Tibial artery (tissue), 4 donors: Measurements from ENCODE around the gene GRIN3B.

Source experiments
- DNase-seq, 2 donors: peaks; one replicate each; pipeline ENCODE4 v3.0.0-alpha.2; 2019
- H3K27ac ChIP-seq, 2 donors: fragments of 200-600 bp; sonication (generic) in 1 of 2; 1 replicate in 1 of 2; 2 replicates in 1 of 2; pipeline ENCODE4 v1.5.1; 2018 to 2019; ENCODE audit warnings: mild to moderate bottlenecking in 1 of 2
- H3K27me3 ChIP-seq, 2 donors: fragments of 200-600 bp; sonication (generic) in 1 of 2; one replicate each; pipeline versions ENCODE4 v1.5.1 to v1.6.0; 2016 to 2019
- H3K36me3 ChIP-seq, 3 donors: fragments of 200-600 bp; sonication (generic) in 2 of 3; one replicate each; pipeline ENCODE4 v1.5.1; 2016 to 2019; ENCODE audit warnings: mild to moderate bottlenecking in 2 of 3
- H3K4me1 ChIP-seq, 4 donors: fragments of 200-600 bp; sonication (generic) in 2 of 4; 1 replicate in 3 of 4; 2 replicates in 1 of 4; pipeline ENCODE4 v1.5.1; 2016 to 2019
- H3K4me3 ChIP-seq, 2 donors: fragments of 200-600 bp; sonication (generic) in 1 of 2; 1 replicate in 1 of 2; 2 replicates in 1 of 2; pipeline ENCODE4 v1.5.1; 2018 to 2019; ENCODE audit warnings: mild to moderate bottlenecking in 2 of 2
- H3K9me3 ChIP-seq, 3 donors: fragments of 200-600 bp; sonication (generic) in 1 of 3; one replicate each; pipeline ENCODE4 v1.5.1; 2016 to 2019
- CTCF ChIP-seq, 2 experiments: fragments of 200-600 bp in 1 of 2; fragments of 450-650 bp in 1 of 2; IDR thresholded peaks; one replicate each; pipeline ENCODE4 v1.5.1; 2017 to 2019; ENCODE audit warnings: antibody characterized with exemption in 2 of 2, mild to moderate bottlenecking in 1 of 2, moderate library complexity in 1 of 2
- intact Hi-C: fragments of 100-400 bp; cut with DNase I; formaldehyde crosslinking; loops from one replicate; pipeline ENCODE4 v1.15.0; 2023; ENCODE audit warnings: low total_unique reads

Gene GRIN3B

GRCh38 chr19:988081-988480 lies 12.1 kb upstream of the GRIN3B start:
- H3K36me3 ChIP-seq, result peaks cover 32 to 67% (median 55%) of the 10 kb centered on the region in 3 donors
- peaks cover 0 to 9% of the 10 kb centered on the region in 2 donors for H3K27me3 ChIP-seq
- H3K9me3 ChIP-seq, result no peaks in the 10 kb centered on the region
- intact Hi-C loops, result loop anchor here (10.0 kb wide), 1 partner anchor 133 kb away; the partner anchor contains the start of genes CFD and ELANE
- H3K4me1 ChIP-seq, result peaks cover 0 to 22% (median 14%) of the 10 kb centered on the region in 4 donors
- TF ChIP-seq CTCF (IDR thresholded peaks at IDR 0.05), result no peak
- H3K27ac ChIP-seq, result no peak overlapping the region
- no peak for DNase-seq
- H3K4me3 ChIP-seq, result no peak overlapping the region

DNA sequence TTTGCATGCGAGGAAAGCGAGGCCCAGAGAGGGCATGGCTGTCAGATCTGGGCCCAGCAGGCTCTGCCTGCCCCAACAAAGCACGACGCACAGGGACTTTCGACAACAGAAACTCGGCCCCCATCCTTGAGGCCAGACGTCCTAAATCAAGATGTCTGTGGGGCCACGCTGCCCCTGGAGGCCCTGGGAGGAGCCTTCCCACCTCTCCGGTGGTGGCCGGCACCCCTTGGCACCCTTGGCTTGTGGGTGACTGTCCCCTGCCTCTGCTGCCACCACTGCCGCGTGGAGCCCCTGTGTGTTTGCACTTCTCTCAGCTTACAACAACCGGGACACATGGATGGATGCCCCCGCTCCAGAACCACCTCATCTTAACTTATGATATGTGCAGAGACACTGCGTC lies 11.7 kb upstream of the GRIN3B start:
- peaks cover 0 to 13% of the 10 kb centered on the region in 2 donors for H3K27me3 ChIP-seq
- no peaks in the 10 kb centered on the region for H3K9me3 ChIP-seq
- DNase-seq, result no peak
- no peak overlapping the region for H3K27ac ChIP-seq
- peaks cover 36 to 71% (median 59%) of the 10 kb centered on the region in 3 donors for H3K36me3 ChIP-seq
- H3K4me3 ChIP-seq, result no peak overlapping the region
- intact Hi-C loops, result loop anchor here (10.0 kb wide), 1 partner anchor 134 kb away; the partner anchor contains the start of genes CFD and ELANE
- H3K4me1 ChIP-seq, result peaks cover 0 to 19% (median 10%) of the 10 kb centered on the region in 4 donors
- TF ChIP-seq CTCF (IDR thresholded peaks at IDR 0.05), result no peak

DNA sequence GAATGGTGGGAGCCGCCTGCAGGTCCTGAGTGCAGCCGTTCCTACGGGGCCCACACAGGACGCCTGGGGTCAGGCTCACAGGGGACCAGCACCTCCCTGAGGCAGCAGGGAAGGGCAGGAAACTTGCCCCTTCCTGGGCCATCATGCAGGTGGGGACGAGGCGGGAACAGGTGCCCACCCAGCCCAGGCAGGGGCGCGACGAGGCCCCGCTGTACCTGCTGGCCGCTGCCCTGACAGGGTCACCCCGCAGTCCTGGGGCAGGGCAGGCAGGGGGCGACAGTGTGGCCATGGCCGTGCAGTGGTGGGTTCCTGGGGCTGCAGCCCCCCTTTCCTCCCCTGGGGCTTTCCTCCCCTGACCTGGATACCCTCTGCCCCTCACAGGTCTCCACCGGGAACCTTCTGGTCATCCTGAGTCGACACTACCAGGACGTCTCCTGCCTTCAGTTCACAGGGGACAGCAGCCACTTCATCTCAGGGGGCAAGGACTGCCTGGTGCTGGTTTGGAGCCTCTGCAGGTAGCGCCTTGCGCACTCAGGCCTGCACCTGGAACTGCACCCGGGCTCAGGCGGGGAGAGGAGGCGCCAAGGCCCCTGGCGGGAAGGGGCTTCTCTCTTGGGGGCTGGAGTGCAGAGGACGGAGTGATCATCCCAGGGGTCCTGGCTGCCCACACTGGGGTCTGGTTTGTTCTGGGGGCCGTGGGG lies 10.7 kb upstream of the GRIN3B start:
- Histone ChIP-seq H3K36me3 (peaks cover 42 to 81% (median 69%) of the 10 kb centered on the region in 3 donors), H3K4me1 (peaks cover 0 to 14% (median 5%) of the 10 kb centered on the region in 4 donors), H3K27ac (no peak overlapping the region), H3K9me3 (no peaks in the 10 kb centered on the region), H3K4me3 (no peak overlapping the region), H3K27me3 (peaks cover 0 to 24% of the 10 kb centered on the region in 2 donors)
- peak in 1 of 2 experiments; percentile 10 for TF ChIP-seq CTCF (IDR thresholded peaks at IDR 0.05)
- no peak for DNase-seq
- intact Hi-C loops, result loop anchor here (10.0 kb wide), 1 partner anchor 135 kb away; the partner anchor contains the start of genes CFD and ELANE

DNA sequence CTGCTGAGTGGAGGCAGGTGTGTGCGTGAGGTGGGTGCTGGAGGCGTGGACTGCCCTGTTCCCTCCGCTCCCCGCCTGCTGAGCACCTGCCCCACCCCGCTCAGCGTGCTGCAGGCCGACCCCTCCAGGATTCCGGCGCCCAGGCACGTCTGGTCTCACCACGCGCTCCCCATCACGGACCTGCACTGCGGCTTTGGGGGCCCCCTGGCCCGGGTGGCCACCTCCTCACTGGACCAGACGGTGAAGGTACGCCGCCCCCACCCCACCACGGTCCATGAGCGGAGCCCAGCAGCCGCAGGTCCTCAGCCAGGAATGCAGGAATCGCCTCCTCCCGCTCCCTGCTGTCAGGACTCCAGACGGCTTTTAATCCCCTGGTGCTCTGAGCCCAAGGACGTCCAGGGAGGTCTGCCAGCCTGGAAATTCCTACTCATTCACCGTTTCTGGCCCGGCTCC lies 10.1 kb upstream of the GRIN3B start:
- DNase-seq, result no peak
- H3K4me3 ChIP-seq, result no peak overlapping the region
- peaks cover 42 to 87% (median 72%) of the 10 kb centered on the region in 3 donors for H3K36me3 ChIP-seq

DNA sequence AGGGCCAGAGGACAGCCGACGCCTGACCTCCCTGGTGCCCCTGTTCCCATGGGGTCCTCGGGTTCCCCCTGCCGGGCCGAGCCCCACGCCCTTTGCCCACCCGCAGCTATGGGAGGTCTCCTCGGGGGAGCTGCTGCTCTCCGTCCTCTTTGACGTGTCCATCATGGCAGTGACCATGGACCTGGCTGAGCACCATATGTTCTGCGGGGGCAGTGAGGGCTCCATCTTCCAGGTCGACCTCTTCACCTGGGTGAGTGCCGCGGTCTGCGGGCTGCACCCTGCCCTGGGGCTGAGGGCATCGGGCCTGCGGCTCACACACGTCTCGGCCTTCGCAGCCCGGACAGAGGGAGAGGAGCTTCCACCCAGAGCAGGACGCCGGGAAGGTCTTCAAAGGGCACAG lies 9.5 kb upstream of the GRIN3B start:
- no peak for TF ChIP-seq CTCF (IDR thresholded peaks at IDR 0.05)
- H3K27ac ChIP-seq, result no peak overlapping the region
- no peak for DNase-seq

More for the DNA sequence above, 10.1 kb upstream of the GRIN3B start:
- Histone ChIP-seq H3K4me1 (peaks cover 0 to 8% (median 2%) of the 10 kb centered on the region in 4 donors), H3K27ac (no peak overlapping the region), H3K9me3 (no peaks in the 10 kb centered on the region), H3K27me3 (peaks cover 0 to 30% of the 10 kb centered on the region in 2 donors)
- intact Hi-C loops, result no loop called here
- TF ChIP-seq CTCF (IDR thresholded peaks at IDR 0.05), result no peak

More for the DNA sequence above, 9.5 kb upstream of the GRIN3B start:
- Histone ChIP-seq H3K4me1 (peaks cover 0 to 3% (median 1%) of the 10 kb centered on the region in 4 donors), H3K9me3 (no peaks in the 10 kb centered on the region), H3K36me3 (peaks cover 42 to 88% (median 72%) of the 10 kb centered on the region in 3 donors), H3K4me3 (no peak overlapping the region), H3K27me3 (peaks cover 0 to 36% of the 10 kb centered on the region in 2 donors)
- intact Hi-C loops, result no loop called here
